GM18511 (cell line): ENCODE data around the gene COMMD8.

ENCODE experiments used
- ATAC-seq: cut with Tn5 transposase; IDR thresholded peaks from one replicate; pipeline ENCODE4 v1.9.1; 2021; ENCODE audit warnings: mild to moderate bottlenecking, moderate library complexity; ENCODE audit not compliant: unreplicated experiment

The COMMD8 gene

GRCh38 chr4:47473141-47473750, 9.7 kb upstream of the COMMD8 start:
- no peak for ATAC-seq

GRCh38 chr4:47471591-47471990, 8.1 kb upstream of the COMMD8 start:
- ATAC-seq, result no peak

DNA sequence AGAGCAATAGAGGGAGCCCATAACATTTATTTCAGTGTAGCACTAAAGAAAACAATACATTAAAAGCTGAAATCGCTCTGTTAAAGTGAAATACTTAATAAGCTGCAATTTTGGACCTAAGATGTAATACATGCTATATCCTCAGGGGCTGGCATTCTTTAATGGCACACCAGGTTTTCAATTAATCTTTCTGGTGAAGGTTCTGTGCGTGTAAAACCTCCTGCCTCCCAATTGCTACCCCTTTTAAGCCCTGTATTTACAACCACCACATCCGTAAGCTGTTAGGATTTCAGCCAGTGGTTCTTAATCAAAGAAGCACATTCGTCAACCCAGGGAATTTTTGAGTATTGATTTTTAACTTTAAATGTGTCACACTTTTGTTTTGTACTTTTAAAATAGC, 7.6 kb upstream of the COMMD8 start:
- no peak for ATAC-seq

DNA sequence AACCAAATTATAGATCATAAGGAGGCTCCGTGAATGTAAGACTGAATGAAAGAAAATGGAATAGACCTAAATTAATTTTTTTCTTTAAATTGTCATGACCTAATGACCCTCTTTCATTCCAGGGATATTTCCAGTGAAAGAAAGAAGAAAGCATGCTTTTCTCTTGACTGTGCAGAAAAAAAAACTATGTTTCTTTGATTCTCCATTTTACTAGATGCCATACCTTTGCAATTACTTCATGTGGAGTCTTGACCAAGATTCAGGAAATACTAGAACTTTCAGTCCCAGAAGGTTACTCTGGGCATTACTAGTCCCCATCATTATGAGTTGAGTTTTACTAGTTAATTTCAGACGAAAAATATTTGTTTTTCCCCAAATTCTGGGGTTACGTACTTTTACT, 6.4 kb upstream of the COMMD8 start:
- no peak for ATAC-seq

GRCh38 chr4:47468706-47469365, 5.3 kb upstream of the COMMD8 start:
- ATAC-seq, result no peak

GRCh38 chr4:47466056-47466785, 2.7 kb upstream of the COMMD8 start:
- ATAC-seq, result no peak

DNA sequence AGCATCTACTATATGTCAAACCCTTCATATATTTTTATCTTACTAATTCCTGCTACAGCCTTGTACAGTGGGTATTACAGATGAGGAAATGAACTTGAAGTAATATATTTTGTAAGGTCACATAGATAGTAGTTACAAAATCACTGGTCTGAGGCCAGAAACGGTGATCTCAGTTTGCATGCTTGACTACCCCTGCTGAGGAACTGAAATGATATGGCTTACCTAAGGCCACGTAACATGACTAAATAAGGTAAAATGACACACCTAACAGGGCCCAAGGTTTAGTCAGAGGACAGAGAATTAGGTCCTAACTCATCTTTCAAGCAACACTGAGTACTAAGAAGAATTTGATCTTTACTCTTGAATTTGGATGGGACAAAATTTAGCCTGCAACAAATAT, 1.5 kb upstream of the COMMD8 start:
- ATAC-seq, result peak; percentile 17

GRCh38 chr4:47462799-47463234, 685 bp downstream of the COMMD8 start:
- peak; percentile 41 for ATAC-seq

DNA sequence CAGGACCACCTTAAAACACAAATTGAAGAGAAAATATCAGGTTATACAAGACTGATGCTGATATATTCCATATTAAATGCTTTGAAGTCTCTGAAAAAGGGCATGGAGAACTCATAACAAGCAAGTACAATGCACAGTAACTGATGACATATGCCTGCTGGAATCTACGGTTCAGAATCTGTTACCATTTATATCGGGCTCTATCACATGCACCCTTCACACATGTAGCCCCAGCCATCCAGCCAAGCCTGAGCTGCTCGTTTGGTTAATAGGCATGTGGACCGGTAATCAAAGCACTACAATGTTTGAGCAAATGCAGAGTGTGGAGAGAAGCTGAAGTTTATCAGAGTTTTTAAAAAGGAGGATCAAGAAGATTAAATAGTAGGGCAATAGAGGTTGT, 11.8 kb downstream of the COMMD8 start:
- ATAC-seq, result no peak

DNA sequence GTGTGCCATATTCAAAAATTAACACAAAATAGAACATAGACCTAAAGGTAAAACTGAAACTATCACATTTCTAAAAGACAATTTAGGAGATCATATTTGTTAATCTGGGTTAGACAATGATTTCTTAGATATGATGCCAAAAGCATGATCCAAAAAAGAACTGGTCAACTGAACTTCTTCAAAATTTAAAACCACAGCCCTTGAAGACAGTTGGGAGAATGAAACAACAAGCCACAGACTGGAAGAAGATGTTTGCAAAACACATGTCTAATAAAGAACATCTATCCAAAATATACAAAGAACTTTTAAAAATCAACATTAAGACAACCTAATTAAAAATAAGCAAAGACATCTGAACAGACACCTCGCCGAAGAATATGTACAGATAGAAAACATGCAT, 19.5 kb downstream of the COMMD8 start:
- no peak for ATAC-seq

- ATAC-seq, result peak; percentile 82
These were observed 20.5 kb downstream of the COMMD8 start for GRCh38 chr4:47442980-47443379.

- no peak for ATAC-seq
These were observed 28.6 kb downstream of the COMMD8 start for GRCh38 chr4:47434931-47435330.

- ATAC-seq, result no peak
These were observed 30.8 kb downstream of the COMMD8 start for GRCh38 chr4:47432749-47433148.

GRCh38 chr4:47427935-47428334, 35.6 kb downstream of the COMMD8 start:
- ATAC-seq, result no peak

- no peak for ATAC-seq
These were observed 37.9 kb downstream of the COMMD8 start for GRCh38 chr4:47425628-47426027.

DNA sequence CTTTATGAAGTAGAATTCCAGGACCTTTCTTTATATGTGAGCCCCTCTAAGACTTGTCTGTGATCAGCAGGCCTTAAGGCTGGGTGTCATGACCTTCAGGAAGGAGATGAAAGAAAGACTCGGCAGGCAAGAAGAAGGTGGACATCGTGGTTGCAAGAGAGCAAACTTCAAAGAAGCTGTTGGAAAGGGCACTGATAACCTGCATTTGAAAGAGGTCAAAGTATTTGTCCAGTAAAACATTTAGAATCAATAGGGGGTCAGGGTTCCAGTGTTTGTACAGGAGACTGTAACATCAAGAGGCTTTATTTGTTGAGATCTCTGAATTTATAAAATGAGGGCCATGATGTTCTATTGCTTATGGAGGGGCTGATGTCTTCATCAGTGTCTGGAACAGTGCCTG, 44.2 kb downstream of the COMMD8 start:
- ATAC-seq, result no peak

DNA sequence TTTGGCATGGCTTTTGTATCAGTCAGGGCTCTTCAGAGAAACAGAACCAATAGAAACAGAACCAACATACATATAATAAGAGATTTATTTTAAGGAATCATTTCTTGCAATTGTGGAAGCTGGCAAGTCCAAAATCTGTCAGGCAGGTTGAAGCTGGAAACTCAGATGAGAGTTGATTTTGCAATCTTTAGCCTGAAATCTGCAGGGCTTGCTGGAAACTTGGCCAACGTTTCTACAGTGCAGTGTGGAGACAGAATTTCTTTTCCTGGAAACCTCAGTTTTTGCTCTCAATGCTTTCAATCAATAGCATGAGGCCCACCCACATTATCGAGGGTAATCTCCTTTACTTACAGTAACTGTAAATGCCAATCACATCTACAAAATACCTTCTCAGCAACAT, 45.4 kb downstream of the COMMD8 start:
- no peak for ATAC-seq

GRCh38 chr4:47415719-47416118, 47.8 kb downstream of the COMMD8 start:
- ATAC-seq, result peak; percentile 72

DNA sequence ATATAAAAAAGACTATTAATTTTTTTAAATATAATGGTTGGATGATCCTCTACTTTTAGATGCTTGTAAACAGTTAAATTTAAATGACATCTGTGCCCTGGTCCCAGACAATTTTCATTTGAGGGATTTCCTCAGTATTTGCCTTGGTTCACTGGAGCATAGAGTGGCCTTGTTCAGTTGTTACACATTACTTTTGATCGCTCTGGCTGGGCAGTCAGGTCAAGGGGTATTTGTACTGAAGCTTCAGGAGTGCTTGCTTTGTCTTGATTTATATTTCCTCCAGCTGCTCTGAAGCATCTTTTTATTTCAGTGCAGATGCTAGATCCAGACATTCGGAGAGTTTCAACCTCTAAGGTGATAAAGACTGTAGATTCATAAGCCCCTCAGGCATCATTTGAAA, 50.0 kb downstream of the COMMD8 start:
- no peak for ATAC-seq

DNA sequence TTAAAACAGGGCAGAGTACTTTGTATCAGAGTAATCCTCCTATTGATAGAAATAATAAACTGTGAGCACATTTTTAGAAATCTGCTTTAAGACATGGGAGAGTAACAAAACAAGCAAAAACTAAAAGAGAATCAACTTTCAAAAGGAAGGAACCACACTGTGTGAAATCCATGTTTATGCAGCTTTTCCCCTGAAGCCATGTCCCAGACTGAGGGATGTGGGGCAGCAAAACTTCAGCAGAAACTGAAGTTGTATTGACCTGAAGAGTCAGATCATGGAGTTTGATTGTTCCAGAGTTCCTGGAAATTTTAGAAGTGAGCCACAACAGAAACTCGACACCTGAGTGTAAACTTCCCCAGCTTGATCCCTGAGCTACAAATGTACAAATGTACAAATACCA, 53.2 kb downstream of the COMMD8 start:
- no peak for ATAC-seq

GRCh38 chr4:47406408-47406807, 57.1 kb downstream of the COMMD8 start:
- no peak for ATAC-seq
